HG03280 (cell line): Measurements from ENCODE around the gene CYP4Z1.
"Not testable (repeated sequence)": the region's sequence is repeated elsewhere in the genome, so short reads cannot be mapped to it uniquely, and the experiment has no call there.

Experiments used
- ATAC-seq: cut with Tn5 transposase; IDR thresholded peaks from one replicate; pipeline ENCODE4 v1.9.1; 2021; ENCODE audit warnings: mild to moderate bottlenecking, moderate library complexity; ENCODE audit not compliant: unreplicated experiment

The CYP4Z1 gene

DNA sequence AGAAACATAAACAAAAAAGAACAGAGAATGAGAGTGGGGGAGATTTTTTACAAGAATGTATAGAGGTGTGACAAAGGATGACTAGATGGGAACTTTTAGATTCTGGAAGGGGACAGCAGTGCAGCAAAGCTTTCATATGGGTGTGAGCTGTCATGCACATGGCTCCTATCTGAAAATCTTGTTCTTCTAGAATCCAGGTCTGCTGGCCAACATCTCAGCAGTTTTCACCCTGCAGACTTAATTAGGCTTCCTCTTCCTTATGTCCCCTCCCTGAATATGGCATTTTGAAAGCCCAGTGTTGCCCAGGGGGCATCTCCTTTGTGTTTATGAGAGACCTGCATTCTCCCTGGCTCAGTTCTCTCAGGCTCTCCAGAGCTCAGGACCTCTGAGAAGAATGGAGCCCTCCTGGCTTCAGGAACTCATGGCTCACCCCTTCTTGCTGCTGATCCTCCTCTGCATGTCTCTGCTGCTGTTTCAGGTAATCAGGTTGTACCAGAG is at the start of gene CYP4Z1:
TSS of gene CYP4Z1 (plus strand) at position 135 of the 498 bp plus-strand sequence. CDS start at position 395, 260 bp downstream.
- ATAC-seq: no peak

GRCh38 chr1:47021070-47021469 is 46.0 kb upstream of the CYP4Z1 start:
- ATAC-seq: no peak

GRCh38 chr1:47023268-47024140 is 43.5 kb upstream of the CYP4Z1 start, which contains the start of gene CYP4X1:
CYP4X1 (plus strand) TSS chr1:47023669; CDS start chr1:47023818, 149 bp downstream.
- ATAC-seq: no peak

DNA sequence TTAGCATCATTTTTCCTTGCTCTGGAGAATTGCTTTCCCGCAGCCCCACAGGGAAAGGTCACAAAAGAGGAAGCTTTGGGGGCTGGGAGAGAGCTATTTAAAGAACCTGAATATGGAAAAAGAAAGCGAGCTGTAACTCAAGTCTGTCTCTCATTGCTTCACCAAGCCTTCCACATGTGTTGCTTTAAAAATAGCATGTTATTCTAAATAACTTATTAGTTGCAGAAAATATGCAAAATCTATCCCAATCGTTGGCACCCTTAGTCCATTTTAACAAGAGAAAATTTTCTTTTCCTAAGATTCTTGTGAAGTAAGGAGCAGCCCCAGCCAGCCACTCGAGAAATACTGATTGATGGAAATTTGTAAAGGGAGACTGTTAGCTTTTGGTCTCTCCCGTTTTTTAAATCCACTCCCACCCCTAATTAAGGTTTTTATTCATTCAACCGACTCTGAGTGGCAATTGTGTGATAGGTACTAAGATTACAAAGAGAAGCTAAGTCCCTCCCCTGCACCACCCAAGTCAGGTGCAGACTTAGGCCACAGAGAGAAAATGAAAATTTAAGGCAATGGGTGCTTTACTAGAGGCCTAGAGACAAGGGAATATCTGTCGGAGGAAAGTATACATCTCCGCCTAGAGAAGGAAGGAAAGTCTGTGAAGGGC is 42.8 kb upstream of the CYP4Z1 start:
- ATAC-seq: no peak

GRCh38 chr1:47030170-47030805 is 36.7 kb upstream of the CYP4Z1 start:
- no peak for ATAC-seq

GRCh38 chr1:47031059-47031458 is 36.0 kb upstream of the CYP4Z1 start:
- ATAC-seq: no peak

DNA sequence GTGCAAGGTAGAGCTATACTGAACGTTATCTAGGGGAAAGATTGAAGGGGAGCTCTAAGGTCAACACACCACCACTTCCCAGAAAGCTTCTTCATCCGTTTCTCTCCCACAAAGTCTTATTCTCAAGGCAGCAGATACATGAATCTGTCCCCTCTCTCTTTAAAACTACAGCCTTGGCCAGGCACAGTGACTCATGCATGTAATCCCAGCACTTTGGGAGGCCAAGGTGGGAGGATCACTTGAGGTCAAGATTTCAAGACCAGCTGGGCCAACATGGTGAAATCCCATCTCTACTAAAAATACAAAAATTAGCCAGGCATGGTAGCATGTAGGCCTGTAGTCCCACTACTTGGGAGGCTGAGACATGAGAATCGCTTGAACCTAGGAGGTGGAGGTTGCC is 35.4 kb upstream of the CYP4Z1 start:
- ATAC-seq: no peak

DNA sequence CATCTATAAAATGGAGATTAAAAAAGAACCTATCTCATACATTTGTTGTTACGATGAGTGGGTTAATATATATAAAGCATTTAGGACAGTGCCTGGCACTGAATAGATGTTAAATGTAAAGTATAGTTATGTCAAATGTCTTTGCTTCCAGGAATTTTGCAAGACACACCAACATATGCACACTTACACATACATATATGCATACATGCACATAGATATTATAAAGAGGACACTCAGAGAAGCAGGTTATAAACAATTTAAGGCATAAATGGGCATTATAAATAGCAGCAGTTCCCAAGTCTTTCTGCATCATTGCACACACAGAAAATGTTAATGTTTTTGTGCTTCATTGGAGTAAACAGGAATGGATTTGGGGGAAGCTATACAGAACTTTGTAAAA is 30.3 kb upstream of the CYP4Z1 start:
- no peak for ATAC-seq

DNA sequence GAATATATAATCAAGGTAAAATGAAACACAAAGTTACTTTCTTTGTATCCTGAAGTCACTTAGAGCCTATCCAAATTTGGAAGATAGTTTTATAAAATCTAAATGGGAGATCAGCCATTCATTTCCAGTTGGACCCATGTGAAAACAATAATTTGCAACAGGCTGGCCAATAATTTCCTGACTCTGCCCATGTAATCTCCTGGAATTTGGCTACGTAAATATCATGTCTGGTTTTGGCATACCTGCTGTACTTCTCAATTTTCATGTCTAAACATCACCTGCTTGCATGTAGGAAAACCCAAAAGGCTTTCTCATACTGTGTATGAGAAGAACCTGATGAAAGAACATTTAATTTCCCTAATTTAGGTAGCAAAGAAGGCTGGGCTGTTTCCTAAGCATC is 7.7 kb upstream of the CYP4Z1 start:
- ATAC-seq: no peak

GRCh38 chr1:47069080-47069479 is 2.0 kb downstream of the CYP4Z1 start:
- not testable (repeated sequence) for ATAC-seq

DNA sequence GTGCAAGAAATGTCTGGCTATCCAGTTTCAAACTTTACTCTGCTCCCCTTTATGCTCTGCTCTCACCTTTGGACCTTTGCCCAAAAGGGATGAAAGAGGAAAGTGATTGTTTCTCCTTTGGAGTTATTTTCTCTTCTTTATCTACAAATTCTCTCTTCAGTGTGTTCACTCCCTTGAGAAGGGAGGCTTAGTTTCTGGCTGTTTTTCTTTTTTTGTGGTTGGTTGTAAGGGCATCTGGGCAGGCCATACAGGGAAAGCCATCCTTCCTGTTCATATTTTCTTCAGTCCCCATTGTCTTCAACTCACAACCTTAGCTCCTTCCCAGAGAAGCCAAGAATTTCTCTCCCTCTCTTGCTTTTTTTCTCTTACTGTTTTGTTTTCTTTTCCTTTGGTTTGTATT is 2.5 kb downstream of the CYP4Z1 start:
- not testable (repeated sequence) for ATAC-seq

DNA sequence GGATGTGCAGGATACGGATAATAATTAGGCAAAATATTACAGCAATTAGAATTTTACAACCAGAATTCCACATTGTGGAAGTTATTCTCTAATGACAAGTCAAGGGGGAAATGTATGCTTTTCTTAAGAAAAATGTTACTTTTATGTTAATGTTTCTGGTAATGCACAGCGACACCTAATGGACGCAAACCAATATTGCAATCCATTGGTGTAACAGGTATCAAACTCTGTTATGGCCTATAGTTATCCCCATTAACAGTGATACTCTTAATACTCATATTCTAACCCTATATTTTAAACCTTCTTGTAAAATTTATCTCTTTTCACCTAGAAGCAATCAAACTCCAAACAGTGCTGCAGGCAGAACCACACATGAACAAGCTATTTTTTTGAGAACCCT is 22.3 kb downstream of the CYP4Z1 start:
- ATAC-seq: not testable (repeated sequence)

DNA sequence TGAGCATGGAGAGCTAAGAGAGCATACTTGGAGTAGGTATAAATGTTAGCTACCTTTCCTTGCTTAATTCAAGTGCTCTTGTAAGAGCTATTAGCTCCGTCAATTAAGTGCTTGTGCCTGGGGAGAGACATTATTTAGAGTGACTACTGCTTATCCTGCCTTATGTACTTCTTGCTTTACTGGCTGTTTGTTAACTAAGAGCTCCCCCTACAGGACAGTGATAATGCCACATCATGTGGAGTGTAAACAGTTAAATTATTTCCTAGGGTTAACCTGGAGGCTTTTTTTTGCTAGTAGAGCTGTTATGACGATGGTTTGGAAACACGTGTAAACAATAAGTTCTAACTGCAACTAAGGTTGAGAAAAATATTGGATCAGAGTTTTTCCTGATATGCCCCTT is 24.4 kb downstream of the CYP4Z1 start:
- not testable (repeated sequence) for ATAC-seq

DNA sequence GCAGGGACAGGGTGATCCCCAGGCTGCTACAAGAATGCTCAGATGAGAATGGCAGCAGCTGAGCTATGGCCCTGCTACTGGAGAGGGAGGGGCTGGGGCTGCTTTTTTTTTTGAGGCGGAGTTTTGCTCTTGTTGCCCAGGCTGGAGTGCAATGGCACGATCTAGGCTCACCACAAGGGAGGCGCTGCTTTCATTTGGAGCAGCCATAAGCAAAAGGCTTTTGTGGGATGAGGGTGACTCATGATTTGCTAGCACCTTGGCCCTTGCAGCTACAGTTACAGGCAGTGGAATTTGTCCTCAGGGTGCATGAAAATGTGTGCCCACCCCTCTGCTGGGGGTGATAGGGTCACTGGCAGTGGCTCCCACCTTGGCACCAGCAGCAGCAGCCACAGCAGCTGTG is 37.8 kb downstream of the CYP4Z1 start:
- no peak for ATAC-seq

- no peak for ATAC-seq
These were observed 39.8 kb downstream of the CYP4Z1 start for GRCh38 chr1:47106792-47107191.

GRCh38 chr1:47107851-47108574 is 41.0 kb downstream of the CYP4Z1 start:
- not testable (repeated sequence) for ATAC-seq

- not testable (repeated sequence) for ATAC-seq
These were observed 42.5 kb downstream of the CYP4Z1 start for GRCh38 chr1:47109482-47109881.

GRCh38 chr1:47113178-47113577 is 46.1 kb downstream of the CYP4Z1 start:
- no peak for ATAC-seq

DNA sequence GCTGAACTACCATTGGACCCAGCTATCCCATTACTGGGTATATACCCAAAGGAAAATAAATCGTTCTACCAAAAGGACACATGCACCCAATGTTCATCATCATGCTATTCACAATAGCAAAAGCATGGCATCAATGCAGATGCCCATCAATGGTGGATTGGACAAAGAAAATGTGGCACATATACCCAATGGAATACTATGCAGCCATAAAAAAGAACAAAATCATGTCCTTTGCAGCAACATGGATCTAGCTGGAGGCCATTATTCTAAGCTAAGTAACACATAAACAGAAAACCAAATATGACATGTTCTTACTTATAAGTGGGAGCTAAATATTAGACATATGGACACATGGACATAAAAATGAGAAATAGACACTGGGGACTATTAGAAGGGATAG is 54.0 kb downstream of the CYP4Z1 start:
- not testable (repeated sequence) for ATAC-seq

GRCh38 chr1:47124834-47125233 is 57.8 kb downstream of the CYP4Z1 start:
- ATAC-seq: not testable (repeated sequence)

DNA sequence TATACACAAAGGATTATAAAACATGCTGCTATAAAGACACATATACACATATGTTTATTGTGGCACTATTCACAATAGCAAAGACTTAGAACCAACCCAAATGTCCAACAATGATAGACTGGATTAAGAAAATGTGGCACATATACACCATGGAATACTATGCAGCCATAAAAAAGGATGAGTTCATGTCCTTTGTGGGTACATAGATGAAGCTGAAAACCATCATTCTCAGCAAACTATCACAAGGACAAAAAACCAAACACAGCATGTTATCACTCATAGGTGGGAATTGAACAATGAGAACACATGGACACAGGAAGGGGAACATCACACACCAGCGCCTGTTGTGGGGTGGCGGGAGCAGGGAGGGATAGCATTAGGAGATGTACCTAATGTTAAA is 60.0 kb downstream of the CYP4Z1 start:
- not testable (repeated sequence) for ATAC-seq
